Measurements from ENCODE around the gene ARSG. TPM values are rescaled to one million over a fixed set of nuclear protein-coding genes. Genes with fewer than 3 reads are reported as not detected.
A peak's percentile ranks its signal among the peaks of the same experiment; 100 is the strongest.
"Not testable (repeated sequence)": the region's sequence is repeated elsewhere in the genome, so short reads cannot be mapped to it uniquely, and the experiment has no call there.

ARSG gene
- total RNA-seq, 1 donor from 2014 or later: 6.7 TPM

DNA sequence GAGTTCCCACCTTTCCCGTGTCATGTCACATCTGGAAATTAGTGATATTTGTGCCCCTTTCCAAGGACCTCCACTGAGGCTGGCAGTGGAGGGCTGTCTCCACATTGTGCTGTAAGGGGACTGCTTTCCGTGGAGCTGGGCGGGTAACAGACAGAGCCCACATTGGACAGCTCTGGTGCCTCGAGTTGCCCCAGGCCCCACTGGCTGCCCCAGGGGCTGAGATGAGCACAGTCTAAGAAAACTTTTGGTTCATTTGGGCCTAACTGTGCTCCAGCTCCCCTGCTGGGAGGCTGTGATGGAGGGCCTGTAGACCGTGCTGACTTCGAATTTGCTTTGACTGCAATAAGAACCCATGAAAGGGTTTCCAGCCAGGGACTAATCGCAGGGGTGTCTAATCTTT, 38.0 kb downstream of the ARSG start:
- peaks cover 21% of the 10 kb centered on the region for H3K4me1 Mint-ChIP-seq (ENCODE audit: low read depth)

GRCh38 chr17:68331932-68332331, 40.6 kb downstream of the ARSG start:
- H3K27ac Mint-ChIP-seq; intact Hi-C loops (cut with micrococcal nuclease); H3K36me3 Mint-ChIP-seq (ENCODE audit: low read depth); DNase-seq (ENCODE audit: low spot score); H3K27me3 Mint-ChIP-seq (ENCODE audit: insufficient read depth); H3K4me3 Mint-ChIP-seq; H3K4me1 Mint-ChIP-seq (ENCODE audit: low read depth): not testable (repeated sequence)
- H3K9me3 Mint-ChIP-seq: peaks cover 17% of the 10 kb centered on the region

More for the DNA sequence above, 38.0 kb downstream of the ARSG start:
- Mint-ChIP-seq H3K4me3 (no peak overlapping the region), H3K27ac (no peak overlapping the region), H3K27me3 (ENCODE audit: insufficient read depth) (peaks cover 2% of the 10 kb centered on the region), H3K9me3 (peaks cover 17% of the 10 kb centered on the region), H3K36me3 (ENCODE audit: low read depth) (peaks cover 5% of the 10 kb centered on the region)
- intact Hi-C loops (cut with micrococcal nuclease): no loop called here
- no peak for DNase-seq (ENCODE audit: low spot score)

DNA sequence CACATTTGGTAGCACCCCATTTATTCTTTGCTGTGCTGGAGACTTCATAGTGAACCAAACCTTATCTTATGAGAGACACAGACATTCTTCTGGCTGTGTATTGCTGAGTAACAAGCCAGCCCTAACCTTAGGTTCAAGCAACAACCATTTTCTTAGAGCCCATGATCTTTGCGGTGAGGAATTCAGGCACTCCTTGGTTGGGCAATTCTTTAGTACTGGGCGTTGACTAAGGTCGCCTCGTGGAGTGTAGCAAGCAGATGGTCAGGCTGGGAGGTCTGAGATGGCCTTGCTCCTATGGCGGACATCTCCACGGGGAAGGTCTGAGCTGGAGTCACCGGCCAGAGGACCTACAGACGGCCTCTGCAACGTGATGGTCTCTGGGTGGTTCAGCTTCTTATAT, 43.1 kb downstream of the ARSG start:
- Mint-ChIP-seq H3K27ac (no peak overlapping the region), H3K4me3 (no peak overlapping the region), H3K4me1 (ENCODE audit: low read depth) (peaks cover under 1% of the 10 kb centered on the region), H3K36me3 (ENCODE audit: low read depth) (peaks cover 4% of the 10 kb centered on the region), H3K27me3 (ENCODE audit: insufficient read depth) (peaks cover 4% of the 10 kb centered on the region), H3K9me3 (peaks cover 17% of the 10 kb centered on the region)
- DNase-seq (ENCODE audit: low spot score): no peak
- intact Hi-C loops (cut with micrococcal nuclease): no loop called here

DNA sequence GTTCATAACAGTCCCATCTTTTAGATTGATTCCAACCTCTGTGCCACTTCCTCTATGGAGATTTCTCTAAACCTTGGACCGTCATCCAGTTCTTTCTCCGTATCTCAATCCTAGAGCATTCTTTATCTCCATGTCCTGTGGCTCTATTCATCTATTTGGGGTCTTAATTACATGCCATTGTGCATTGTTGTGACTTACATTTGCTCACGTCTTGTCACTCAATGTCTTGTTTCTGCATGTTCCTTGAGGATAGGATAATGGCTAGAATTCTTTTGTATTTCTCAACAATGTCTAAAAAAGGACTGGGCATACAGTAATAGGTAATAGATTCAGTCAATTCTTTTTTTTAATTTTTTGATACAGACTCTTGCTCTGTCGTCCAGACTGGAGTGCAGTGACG, 50.2 kb downstream of the ARSG start:
- no peak for DNase-seq (ENCODE audit: low spot score)
- peaks cover 34% of the 10 kb centered on the region for H3K4me1 Mint-ChIP-seq (ENCODE audit: low read depth)
- no peak overlapping the region for H3K4me3 Mint-ChIP-seq
- no peak overlapping the region for H3K27ac Mint-ChIP-seq
- peaks cover 2% of the 10 kb centered on the region for H3K27me3 Mint-ChIP-seq (ENCODE audit: insufficient read depth)
- intact Hi-C loops (cut with micrococcal nuclease): no loop called here
- H3K9me3 Mint-ChIP-seq: no peaks in the 10 kb centered on the region
- H3K36me3 Mint-ChIP-seq (ENCODE audit: low read depth): no peaks in the 10 kb centered on the region

GRCh38 chr17:68343976-68344375, 52.7 kb downstream of the ARSG start:
- Mint-ChIP-seq H3K4me1 (ENCODE audit: low read depth) (peaks cover 59% of the 10 kb centered on the region), H3K27ac (peak overlapping the region; percentile 81), H3K36me3 (ENCODE audit: low read depth) (peaks cover 9% of the 10 kb centered on the region), H3K4me3 (no peak overlapping the region), H3K27me3 (ENCODE audit: insufficient read depth) (no peaks in the 10 kb centered on the region), H3K9me3 (no peaks in the 10 kb centered on the region)
- DNase-seq (ENCODE audit: low spot score): no peak
- intact Hi-C loops (cut with micrococcal nuclease): no loop called here

DNA sequence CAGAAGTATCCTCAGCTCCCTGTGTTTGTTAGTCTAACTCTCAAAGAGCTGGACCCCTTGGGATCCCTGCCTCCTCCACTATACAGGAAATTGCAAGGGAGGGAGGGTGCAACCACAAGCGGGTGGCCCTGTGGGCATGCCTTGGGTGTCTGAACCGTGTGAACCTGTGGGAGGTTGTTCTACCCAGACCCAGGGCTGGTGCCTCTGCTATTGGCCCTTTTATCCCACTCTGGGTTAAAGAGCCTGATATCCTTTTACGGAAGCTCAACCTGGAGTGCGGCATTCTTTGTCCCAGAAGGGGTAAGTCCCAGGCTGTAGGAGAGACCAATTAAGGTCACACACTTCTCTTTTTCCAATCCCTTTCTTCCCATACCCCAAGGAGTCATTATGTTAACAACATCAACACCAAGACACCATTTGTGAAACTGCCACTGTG, 53.4 kb downstream of the ARSG start:
- Mint-ChIP-seq H3K27me3 (ENCODE audit: insufficient read depth) (no peaks in the 10 kb centered on the region), H3K9me3 (no peaks in the 10 kb centered on the region), H3K36me3 (ENCODE audit: low read depth) (peaks cover 9% of the 10 kb centered on the region), H3K4me1 (ENCODE audit: low read depth) (peaks cover 63% of the 10 kb centered on the region), H3K4me3 (peak overlapping the region; percentile 53), H3K27ac (peak overlapping the region; percentile 81)
- DNase-seq (ENCODE audit: low spot score): peak; percentile 19
- intact Hi-C loops (cut with micrococcal nuclease): loop anchor here (5.0 kb wide), 4 partner anchors 38 to 168 kb away; partner anchors contain the start of gene PRKAR1A

DNA sequence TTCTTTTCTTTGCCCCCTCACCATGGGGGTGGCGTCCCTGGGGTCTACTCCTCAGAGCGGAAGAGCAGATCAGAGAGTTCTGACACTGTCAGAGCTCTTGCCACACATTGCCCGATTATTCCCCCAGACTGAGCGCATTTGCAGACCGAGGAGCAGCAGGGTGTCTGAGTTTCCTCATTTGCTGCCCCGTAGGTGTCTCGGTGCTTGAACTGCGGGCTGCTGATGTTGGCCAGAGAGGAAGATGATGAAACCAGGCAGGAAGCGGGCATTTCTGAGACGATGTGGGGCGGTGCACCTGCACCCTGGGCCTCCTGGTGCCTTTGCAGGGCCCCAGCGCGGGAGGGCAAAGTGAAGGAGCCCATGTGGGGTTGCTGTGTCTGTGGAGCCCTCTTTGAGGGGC, 55.2 kb downstream of the ARSG start:
- Mint-ChIP-seq H3K4me1 (ENCODE audit: low read depth) (peaks cover 72% of the 10 kb centered on the region), H3K27ac (peak overlapping the region; percentile 92), H3K9me3 (no peaks in the 10 kb centered on the region), H3K27me3 (ENCODE audit: insufficient read depth) (no peaks in the 10 kb centered on the region), H3K36me3 (ENCODE audit: low read depth) (peaks cover 9% of the 10 kb centered on the region), H3K4me3 (peak overlapping the region; percentile 67)
- peak; percentile 64 for DNase-seq (ENCODE audit: low spot score)
- intact Hi-C loops (cut with micrococcal nuclease): loop anchor here (1.0 to 5.0 kb wide), 6 partner anchors 10 to 166 kb away; partner anchors contain the start of gene PRKAR1A

GRCh38 chr17:68347380-68347779, 56.1 kb downstream of the ARSG start:
- peak overlapping the region; percentile 67 for H3K4me3 Mint-ChIP-seq
- intact Hi-C loops (cut with micrococcal nuclease): loop anchor here (5.0 kb wide), 4 partner anchors 35 to 165 kb away; partner anchors contain the start of gene PRKAR1A
- no peaks in the 10 kb centered on the region for H3K27me3 Mint-ChIP-seq (ENCODE audit: insufficient read depth)
- no peaks in the 10 kb centered on the region for H3K9me3 Mint-ChIP-seq
- peak overlapping the region; percentile 92 for H3K27ac Mint-ChIP-seq
- H3K36me3 Mint-ChIP-seq (ENCODE audit: low read depth): peaks cover 9% of the 10 kb centered on the region
- peaks cover 81% of the 10 kb centered on the region for H3K4me1 Mint-ChIP-seq (ENCODE audit: low read depth)
- no peak for DNase-seq (ENCODE audit: low spot score)

DNA sequence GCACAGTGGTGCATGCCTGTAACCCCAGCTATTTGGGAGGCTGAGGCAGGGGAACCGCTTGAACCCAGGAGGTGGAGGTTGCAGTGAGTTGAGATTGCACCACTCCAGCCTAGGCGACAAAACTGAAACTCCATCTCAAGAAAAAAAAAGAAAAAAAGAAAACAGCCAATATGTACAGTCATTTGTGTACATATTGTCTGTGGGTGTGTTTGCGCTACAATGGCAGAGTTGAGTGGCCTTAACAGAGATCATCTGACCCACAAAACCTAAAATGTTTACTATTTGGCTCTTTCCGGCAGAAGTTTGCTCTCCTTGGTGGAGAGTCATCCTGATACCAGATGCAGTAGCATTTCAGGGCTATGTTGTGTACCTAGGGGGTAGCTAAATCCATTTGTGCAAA, 57.9 kb downstream of the ARSG start:
- H3K27me3 Mint-ChIP-seq (ENCODE audit: insufficient read depth): no peaks in the 10 kb centered on the region
- H3K9me3 Mint-ChIP-seq: no peaks in the 10 kb centered on the region
- H3K27ac Mint-ChIP-seq: peak overlapping the region; percentile 74
- DNase-seq (ENCODE audit: low spot score): peak; percentile 62
- intact Hi-C loops (cut with micrococcal nuclease): loop anchor here (1.0 to 5.0 kb wide), 9 partner anchors 33 to 167 kb away; partner anchors contain the start of genes AMZ2, ARSG, PRKAR1A and SLC16A6
- peaks cover 84% of the 10 kb centered on the region for H3K4me1 Mint-ChIP-seq (ENCODE audit: low read depth)
- H3K36me3 Mint-ChIP-seq (ENCODE audit: low read depth): peaks cover 11% of the 10 kb centered on the region
- H3K4me3 Mint-ChIP-seq: peak overlapping the region; percentile 40

GRCh38 chr17:68351395-68351794, 60.1 kb downstream of the ARSG start:
- H3K4me1 Mint-ChIP-seq (ENCODE audit: low read depth): peaks cover 86% of the 10 kb centered on the region
- no peak overlapping the region for H3K27ac Mint-ChIP-seq
- intact Hi-C loops (cut with micrococcal nuclease): no loop called here

GRCh38 chr17:68352041-68352440, 60.7 kb downstream of the ARSG start:
- intact Hi-C loops (cut with micrococcal nuclease): no loop called here
- Mint-ChIP-seq H3K4me3 (no peak overlapping the region), H3K27me3 (ENCODE audit: insufficient read depth) (no peaks in the 10 kb centered on the region), H3K9me3 (no peaks in the 10 kb centered on the region), H3K36me3 (ENCODE audit: low read depth) (peaks cover 12% of the 10 kb centered on the region), H3K4me1 (ENCODE audit: low read depth) (peaks cover 86% of the 10 kb centered on the region), H3K27ac (no peak overlapping the region)
- DNase-seq (ENCODE audit: low spot score): no peak

More at GRCh38 chr17:68351395-68351794, 60.1 kb downstream of the ARSG start:
- H3K27me3 Mint-ChIP-seq (ENCODE audit: insufficient read depth): no peaks in the 10 kb centered on the region
- peaks cover 12% of the 10 kb centered on the region for H3K36me3 Mint-ChIP-seq (ENCODE audit: low read depth)
- H3K9me3 Mint-ChIP-seq: no peaks in the 10 kb centered on the region
- no peak for DNase-seq (ENCODE audit: low spot score)
- no peak overlapping the region for H3K4me3 Mint-ChIP-seq

- H3K36me3 Mint-ChIP-seq (ENCODE audit: low read depth); H3K27ac Mint-ChIP-seq; H3K4me3 Mint-ChIP-seq; H3K27me3 Mint-ChIP-seq (ENCODE audit: insufficient read depth); H3K9me3 Mint-ChIP-seq; DNase-seq (ENCODE audit: low spot score); intact Hi-C loops (cut with micrococcal nuclease): not testable (repeated sequence)
- peaks cover 86% of the 10 kb centered on the region for H3K4me1 Mint-ChIP-seq (ENCODE audit: low read depth)
These were observed 61.4 kb downstream of the ARSG start for GRCh38 chr17:68352671-68353070.

DNA sequence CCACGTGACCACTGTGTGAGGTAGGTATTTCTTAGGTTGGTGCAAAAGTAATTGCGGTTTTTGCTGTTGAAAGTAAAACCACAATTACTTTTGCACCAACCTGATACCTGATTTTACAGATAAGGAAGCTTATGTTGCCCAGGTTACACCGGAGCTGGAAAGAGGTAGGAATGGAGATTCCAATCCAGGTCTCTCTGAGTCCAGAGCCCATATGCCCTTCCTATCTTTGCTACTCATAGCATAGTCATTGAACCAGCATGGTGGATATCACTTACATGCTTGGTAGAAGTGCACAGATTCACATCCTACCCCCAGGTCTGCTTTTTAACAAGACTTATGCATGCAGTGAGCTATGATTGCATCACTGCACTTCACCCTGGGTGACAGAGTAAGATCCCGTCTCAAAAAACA, 61.8 kb downstream of the ARSG start:
- Mint-ChIP-seq H3K36me3 (ENCODE audit: low read depth) (peaks cover 4% of the 10 kb centered on the region), H3K4me3 (no peak overlapping the region), H3K9me3 (no peaks in the 10 kb centered on the region), H3K27ac (peak overlapping the region; percentile 11), H3K4me1 (ENCODE audit: low read depth) (peaks cover 83% of the 10 kb centered on the region), H3K27me3 (ENCODE audit: insufficient read depth) (no peaks in the 10 kb centered on the region)
- intact Hi-C loops (cut with micrococcal nuclease): no loop called here
- no peak for DNase-seq (ENCODE audit: low spot score)

- H3K9me3 Mint-ChIP-seq; H3K36me3 Mint-ChIP-seq (ENCODE audit: low read depth); H3K4me3 Mint-ChIP-seq; DNase-seq (ENCODE audit: low spot score); intact Hi-C loops (cut with micrococcal nuclease); H3K27me3 Mint-ChIP-seq (ENCODE audit: insufficient read depth); H3K27ac Mint-ChIP-seq: not testable (repeated sequence)
- peaks cover 74% of the 10 kb centered on the region for H3K4me1 Mint-ChIP-seq (ENCODE audit: low read depth)
These were observed 63.0 kb downstream of the ARSG start for GRCh38 chr17:68354311-68354710.
